PFSK-1 (cell line): ENCODE measurements around the gene FANK1.

Experiments used
- FOXP2 ChIP-seq: optimal IDR thresholded peaks from 2 replicates; pipeline ENCODE3; 2011; ENCODE audit warnings: borderline replicate concordance, control low read depth, inconsistent platforms; ENCODE audit not compliant: insufficient read depth; ENCODE audit errors: extremely low read length, extremely low read depth
- POLR2AphosphoS5 ChIP-seq: IDR thresholded peaks from 2 replicates; pipeline ENCODE4 v1.6.1; 2012; ENCODE audit warnings: low read depth, mild to moderate bottlenecking, control low read depth, low read length, moderate library complexity
- SIN3A ChIP-seq: IDR thresholded peaks from 2 replicates; pipeline ENCODE4 v1.6.1; 2012; ENCODE audit warnings: mild to moderate bottlenecking, low read length, moderate library complexity, borderline replicate concordance; ENCODE audit not compliant: insufficient read depth
- TAF1 ChIP-seq: IDR thresholded peaks from 2 replicates; pipeline ENCODE4 v1.6.1; 2012; ENCODE audit warnings: low read length, control low read depth, borderline replicate concordance; ENCODE audit not compliant: insufficient read depth
- TF ChIP-seq, protein P1 (sequence below), 2 experiments: IDR thresholded peaks; 2 replicates each; pipeline versions ENCODE4 v1.6.1 to v1.8.0; 2011 to 2012; ENCODE audit warnings: low read depth in 2 of 2, low read length in 2 of 2, control low read depth in 1 of 2, inconsistent platforms in 1 of 2, mild to moderate bottlenecking in 1 of 2, moderate library complexity in 1 of 2; ENCODE audit not compliant: insufficient read depth in 1 of 2

The FANK1 gene

DNA sequence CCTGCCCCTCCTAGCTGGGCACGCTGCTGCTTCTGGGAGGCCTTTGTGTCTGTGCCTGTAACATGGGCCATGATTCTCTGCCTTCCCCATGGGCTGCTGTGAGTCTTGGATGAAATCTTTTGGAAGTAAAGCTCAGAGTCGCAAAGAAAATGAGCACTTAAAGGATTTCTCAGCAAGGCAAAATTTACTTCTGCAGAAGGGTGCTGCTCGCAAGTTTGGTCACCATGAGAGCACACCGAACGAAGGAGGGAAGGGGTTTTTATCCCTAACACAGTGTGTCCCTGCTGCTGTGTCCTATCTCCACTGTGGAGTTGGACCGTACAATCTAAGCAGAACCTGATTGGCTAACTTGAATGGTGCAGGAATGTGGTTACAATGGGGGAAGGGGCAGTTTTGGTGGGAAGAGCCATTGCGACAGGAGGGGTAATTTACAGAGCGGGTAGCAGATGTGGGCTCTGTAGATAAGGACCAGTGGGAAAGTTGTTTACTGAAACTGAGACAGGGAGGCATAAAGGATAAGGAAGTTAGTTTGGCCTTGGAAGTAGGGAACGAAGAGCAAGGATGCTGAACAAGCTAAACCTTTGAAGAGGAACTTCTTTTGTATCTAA lies 57.5 kb downstream of the FANK1 start:
- TF ChIP-seq POLR2AphosphoS5 (no peak), TAF1 (no peak), SIN3A (no peak), FOXP2 (no peak)
- TF ChIP-seq, protein P1, sequence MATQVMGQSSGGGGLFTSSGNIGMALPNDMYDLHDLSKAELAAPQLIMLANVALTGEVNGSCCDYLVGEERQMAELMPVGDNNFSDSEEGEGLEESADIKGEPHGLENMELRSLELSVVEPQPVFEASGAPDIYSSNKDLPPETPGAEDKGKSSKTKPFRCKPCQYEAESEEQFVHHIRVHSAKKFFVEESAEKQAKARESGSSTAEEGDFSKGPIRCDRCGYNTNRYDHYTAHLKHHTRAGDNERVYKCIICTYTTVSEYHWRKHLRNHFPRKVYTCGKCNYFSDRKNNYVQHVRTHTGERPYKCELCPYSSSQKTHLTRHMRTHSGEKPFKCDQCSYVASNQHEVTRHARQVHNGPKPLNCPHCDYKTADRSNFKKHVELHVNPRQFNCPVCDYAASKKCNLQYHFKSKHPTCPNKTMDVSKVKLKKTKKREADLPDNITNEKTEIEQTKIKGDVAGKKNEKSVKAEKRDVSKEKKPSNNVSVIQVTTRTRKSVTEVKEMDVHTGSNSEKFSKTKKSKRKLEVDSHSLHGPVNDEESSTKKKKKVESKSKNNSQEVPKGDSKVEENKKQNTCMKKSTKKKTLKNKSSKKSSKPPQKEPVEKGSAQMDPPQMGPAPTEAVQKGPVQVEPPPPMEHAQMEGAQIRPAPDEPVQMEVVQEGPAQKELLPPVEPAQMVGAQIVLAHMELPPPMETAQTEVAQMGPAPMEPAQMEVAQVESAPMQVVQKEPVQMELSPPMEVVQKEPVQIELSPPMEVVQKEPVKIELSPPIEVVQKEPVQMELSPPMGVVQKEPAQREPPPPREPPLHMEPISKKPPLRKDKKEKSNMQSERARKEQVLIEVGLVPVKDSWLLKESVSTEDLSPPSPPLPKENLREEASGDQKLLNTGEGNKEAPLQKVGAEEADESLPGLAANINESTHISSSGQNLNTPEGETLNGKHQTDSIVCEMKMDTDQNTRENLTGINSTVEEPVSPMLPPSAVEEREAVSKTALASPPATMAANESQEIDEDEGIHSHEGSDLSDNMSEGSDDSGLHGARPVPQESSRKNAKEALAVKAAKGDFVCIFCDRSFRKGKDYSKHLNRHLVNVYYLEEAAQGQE (IDR thresholded peaks at IDR 0.05; ENCODE audit: insufficient read depth in 1 of 2, low read depth in 2 of 2, low read length in 2 of 2), result no peak

DNA sequence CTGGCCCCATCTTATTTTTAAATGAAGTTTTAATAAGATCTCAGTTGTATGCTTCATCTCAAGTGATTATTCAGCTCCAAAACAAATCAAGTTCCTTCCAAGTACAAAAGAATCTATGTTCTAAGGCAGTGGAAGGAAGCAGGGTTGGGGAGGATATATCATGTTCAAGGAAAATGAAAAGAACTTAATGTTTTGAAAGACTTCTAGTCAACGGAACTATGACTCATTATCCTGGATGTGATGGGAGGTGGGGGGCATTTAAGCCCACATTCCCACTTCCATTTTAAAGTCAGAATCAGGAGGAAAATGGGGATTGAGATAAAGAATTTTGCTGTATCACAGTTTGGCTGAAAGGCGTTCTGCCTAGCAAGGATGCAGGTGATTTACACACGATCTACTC lies 59.4 kb downstream of the FANK1 start:
- TF ChIP-seq, protein P1 (IDR thresholded peaks at IDR 0.05; ENCODE audit: insufficient read depth in 1 of 2, low read depth in 2 of 2, low read length in 2 of 2), result no peak
- no peak for TF ChIP-seq TAF1
- no peak for TF ChIP-seq SIN3A
- TF ChIP-seq FOXP2, result no peak
- no peak for TF ChIP-seq POLR2AphosphoS5

DNA sequence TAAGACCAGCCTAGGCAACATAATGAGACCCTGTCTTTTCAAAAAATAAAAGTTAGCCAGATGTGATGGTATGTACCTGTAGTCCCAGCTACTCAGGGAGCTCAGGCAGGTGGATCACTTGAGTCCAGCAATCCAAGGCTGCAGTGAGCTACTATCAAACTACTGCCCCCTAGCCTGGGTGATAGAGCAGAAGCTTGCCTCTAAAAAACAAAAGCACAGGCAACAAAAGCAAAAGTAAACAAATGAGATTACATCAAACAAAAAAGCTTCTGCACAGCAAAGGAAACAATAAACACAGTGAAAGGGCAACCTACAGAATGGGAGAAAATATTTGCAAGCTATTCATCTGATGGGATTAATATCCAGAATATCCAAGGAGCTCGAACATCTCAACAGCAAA lies 65.4 kb downstream of the FANK1 start:
- TF ChIP-seq TAF1 (no peak), FOXP2 (no peak)

DNA sequence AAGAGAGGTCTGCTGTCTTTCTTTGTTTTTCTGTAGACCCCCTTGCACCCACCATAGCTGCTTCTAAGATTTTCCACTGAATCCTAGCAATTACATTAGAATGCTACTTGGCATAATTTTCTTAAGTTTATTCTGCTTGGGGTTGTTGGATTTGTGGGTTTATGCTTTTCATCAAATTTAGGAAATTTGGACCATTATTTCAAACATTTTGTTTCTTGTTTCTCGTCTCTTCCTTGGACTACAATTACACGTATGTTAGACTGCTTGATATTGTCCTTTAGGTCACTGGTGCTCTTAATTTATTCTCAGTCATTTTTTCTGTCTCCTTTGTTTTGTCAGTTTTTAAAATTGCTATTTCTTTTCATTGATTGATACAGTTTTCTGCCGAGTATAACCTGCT lies 65.8 kb downstream of the FANK1 start:
- TF ChIP-seq POLR2AphosphoS5, result no peak
- TF ChIP-seq SIN3A, result no peak
- TF ChIP-seq FOXP2, result no peak
- TF ChIP-seq, protein P1 (IDR thresholded peaks at IDR 0.05; ENCODE audit: insufficient read depth in 1 of 2, low read depth in 2 of 2, low read length in 2 of 2), result no peak
- no peak for TF ChIP-seq TAF1

DNA sequence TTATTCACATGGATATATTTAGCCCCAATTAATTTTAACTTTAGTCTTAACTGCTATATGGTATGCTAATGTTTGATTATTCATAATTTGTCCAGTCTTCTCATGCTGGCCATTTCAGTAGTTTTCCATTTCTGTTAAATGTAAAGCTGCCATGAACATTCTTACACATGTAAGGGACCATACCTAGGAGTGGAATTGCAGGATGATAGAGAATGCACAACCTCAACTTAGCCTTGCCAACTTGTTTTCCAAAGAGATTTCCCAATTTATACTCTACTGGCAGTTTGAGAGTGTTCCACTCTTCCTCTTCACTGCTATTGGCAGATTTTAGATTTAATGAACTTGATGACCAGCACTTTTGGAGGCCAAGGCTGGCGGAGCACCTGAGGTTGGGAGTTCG lies 68.2 kb downstream of the FANK1 start:
- no peak for TF ChIP-seq TAF1
- TF ChIP-seq FOXP2, result no peak
- TF ChIP-seq POLR2AphosphoS5, result no peak
- no peak for TF ChIP-seq SIN3A
- TF ChIP-seq, protein P1 (IDR thresholded peaks at IDR 0.05; ENCODE audit: insufficient read depth in 1 of 2, low read depth in 2 of 2, low read length in 2 of 2), result no peak
